T-cell (primary cell): Measurements from ENCODE around the gene LGALSL. TPM values are rescaled to one million over a fixed set of nuclear protein-coding genes. Genes with fewer than 3 reads are reported as not detected.

Source experiments
- ATAC-seq, 4 experiments: fragments of 200-7000 bp in 3 of 4; fragments of 150-1000 bp in 1 of 4; cut with Tn5 transposase; replicated peaks in 1 of 4; 1 replicate in 3 of 4; 2 replicates in 1 of 4; pipeline ENCODE4 v1.10.0; 2021; ENCODE audit warnings: moderate library complexity in 3 of 4, mild to moderate bottlenecking in 2 of 4, moderate number of reproducible peaks in 1 of 4
- CTCF ChIA-PET, 2 donors: fragments of 300-600 bp; sonication (Branson Sonifier 250); formaldehyde crosslinking; loops; one replicate each; lab custom pipeline; 2022; ENCODE audit warnings: antibody characterized with exemption in 2 of 2; lab: Charles Lee
- POLR2A ChIA-PET, 2 donors: fragments of 300-600 bp; sonication (Branson Sonifier 250); formaldehyde crosslinking; loops; one replicate each; lab custom pipeline; 2022; ENCODE audit warnings: antibody characterized with exemption in 2 of 2; lab: Charles Lee
- DNase-seq, 35 experiments: peaks; one replicate each; pipeline versions ENCODE4 v3.0.0 to v3.0.0-alpha.2; 2013 to 2023
- H3K27ac ChIP-seq: one replicate; pipeline ENCODE4 v1.5.1; 2013; ENCODE audit warnings: low read length
- H3K27me3 ChIP-seq, 2 experiments: replicated peaks in 1 of 2; 1 replicate in 1 of 2; 2 replicates in 1 of 2; pipeline versions ENCODE4 v1.6.1 to v1.7.0; 2013; ENCODE audit warnings: low read length in 1 of 2, mixed read lengths in 1 of 2; ENCODE audit not compliant: control insufficient read depth in 2 of 2, insufficient read depth in 2 of 2; ENCODE audit errors: extremely low read depth in 1 of 2
- H3K36me3 ChIP-seq, 2 donors: 1 replicate in 1 of 2; 2 replicates in 1 of 2; pipeline versions ENCODE4 v1.6.1 to v1.7.0; 2013; ENCODE audit warnings: low read length in 1 of 2; ENCODE audit not compliant: control insufficient read depth in 2 of 2, insufficient read depth in 1 of 2; ENCODE audit errors: extremely low read depth in 1 of 2
- H3K4me1 ChIP-seq, 2 experiments: 1 replicate in 1 of 2; 2 replicates in 1 of 2; pipeline versions ENCODE4 v1.6.1 to v1.7.0; 2013; ENCODE audit warnings: low read length in 2 of 2, mixed read lengths in 1 of 2; ENCODE audit not compliant: insufficient read depth in 2 of 2, control insufficient read depth in 1 of 2; ENCODE audit errors: extremely low read depth in 1 of 2
- H3K4me3 ChIP-seq, 2 donors: 1 replicate in 1 of 2; 2 replicates in 1 of 2; pipeline versions ENCODE4 v1.5.1 to v1.7.0; 2013; ENCODE audit warnings: mild to moderate bottlenecking in 2 of 2, low read length in 1 of 2, moderate library complexity in 1 of 2; ENCODE audit not compliant: control insufficient read depth in 1 of 2; ENCODE audit errors: extremely low read depth in 1 of 2
- H3K9me3 ChIP-seq: 2 replicates; pipeline ENCODE4 v1.7.0; 2013
- H3K27ac Mint-ChIP-seq, 2 donors: one replicate each; pipeline ENCODE4 v1.8.0; 2020 to 2021; ENCODE audit warnings: mild to moderate bottlenecking in 2 of 2, mixed read lengths in 2 of 2
- H3K27me3 Mint-ChIP-seq, 2 donors: one replicate each; pipeline ENCODE4 v1.8.0; 2021 to 2022; ENCODE audit warnings: mixed read lengths in 2 of 2
- H3K36me3 Mint-ChIP-seq: one replicate; pipeline ENCODE4 v1.8.0; 2021; ENCODE audit warnings: mixed read lengths
- H3K4me1 Mint-ChIP-seq, 3 donors: one replicate each; pipeline ENCODE4 v1.8.0; 2020 to 2022; ENCODE audit warnings: mixed read lengths in 3 of 3, mild to moderate bottlenecking in 1 of 3
- H3K4me3 Mint-ChIP-seq, 3 donors: one replicate each; pipeline ENCODE4 v1.8.0; 2020 to 2022; ENCODE audit warnings: mild to moderate bottlenecking in 3 of 3, mixed read lengths in 3 of 3, moderate library complexity in 3 of 3
- H3K9me3 Mint-ChIP-seq, 3 donors: one replicate each; pipeline ENCODE4 v1.8.0; 2020 to 2022; ENCODE audit warnings: mixed read lengths in 3 of 3
- WGBS: methylation state at CpG from one replicate; pipeline ENCODE4 v1.1.5; 2013; ENCODE audit warnings: missing lambda C conversion rate; ENCODE audit not compliant: insufficient coverage; 5-methylcytosine and 5-hydroxymethylcytosine counted together
- total RNA-seq, 35 experiments: library from RNA in 6 of 35; stranded (reverse) in 6 of 35; fragments of 120-200 nt in 1 of 35; gene quantifications; one replicate each; pipeline versions ENCODE4 v1.2.1 to v1.2.4 and lab custom pipeline; 2013 to 2026

The LGALSL gene
- total RNA-seq, 5 donors from 2014 or later (not counting 1 experiment from before 2014, with no cell fraction given) = 0.21 to 1.0 (median 0.57) TPM

DNA sequence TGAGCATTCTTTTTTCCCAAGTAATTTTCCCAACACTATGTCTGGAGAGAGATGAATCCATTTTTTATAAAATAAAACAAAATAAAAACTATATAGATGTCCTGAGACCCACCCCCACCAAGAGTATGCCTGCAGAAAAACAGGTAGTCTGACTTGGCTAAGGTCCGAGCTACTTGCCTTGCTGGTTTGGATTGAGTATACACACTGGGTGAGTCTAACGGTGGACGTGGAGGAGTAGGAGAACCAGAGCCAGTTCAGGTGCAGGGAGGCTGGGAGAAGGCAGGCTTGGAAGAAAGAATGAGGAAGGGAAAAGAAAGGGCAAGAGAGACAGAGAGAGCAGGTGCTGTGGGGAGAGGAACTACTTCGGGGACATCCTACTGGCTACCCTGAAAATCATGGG, 48.9 kb downstream of the LGALSL start:
- Mint-ChIP-seq H3K36me3 (no peaks in the 10 kb centered on the region), H3K9me3 (no peaks in the 10 kb centered on the region), H3K27me3 (peaks cover 4% of the 10 kb centered on the region in 2 donors), H3K4me1 (no peaks in the 10 kb centered on the region), H3K4me3 (no peak overlapping the region), H3K27ac (no peak overlapping the region)
- DNase-seq (no peak), ATAC-seq (no peak)
- no peak overlapping the region for H3K4me3 ChIP-seq
- ChIA-PET CTCF (interaction anchor here in 1 of 2 donors (0.6 kb wide), 1 partner anchor 209 kb away, joined by 3 read pairs; no protein-coding TSS in a partner anchor), POLR2A (interaction anchor here in 1 of 2 donors (0.6 kb wide), 2 partner anchors 13 to 36 kb away, joined by 4 to 5 read pairs; no protein-coding TSS in a partner anchor)
- no peaks in the 10 kb centered on the region for H3K4me1 ChIP-seq
- no peak overlapping the region for H3K27ac ChIP-seq
- peaks cover 0 to 8% of the 10 kb centered on the region in 2 experiments for H3K27me3 ChIP-seq
- H3K36me3 ChIP-seq = no peaks in the 10 kb centered on the region
- 100% methylated on average over 4 of the region's 4 CpGs for WGBS
- no peaks in the 10 kb centered on the region for H3K9me3 ChIP-seq

DNA sequence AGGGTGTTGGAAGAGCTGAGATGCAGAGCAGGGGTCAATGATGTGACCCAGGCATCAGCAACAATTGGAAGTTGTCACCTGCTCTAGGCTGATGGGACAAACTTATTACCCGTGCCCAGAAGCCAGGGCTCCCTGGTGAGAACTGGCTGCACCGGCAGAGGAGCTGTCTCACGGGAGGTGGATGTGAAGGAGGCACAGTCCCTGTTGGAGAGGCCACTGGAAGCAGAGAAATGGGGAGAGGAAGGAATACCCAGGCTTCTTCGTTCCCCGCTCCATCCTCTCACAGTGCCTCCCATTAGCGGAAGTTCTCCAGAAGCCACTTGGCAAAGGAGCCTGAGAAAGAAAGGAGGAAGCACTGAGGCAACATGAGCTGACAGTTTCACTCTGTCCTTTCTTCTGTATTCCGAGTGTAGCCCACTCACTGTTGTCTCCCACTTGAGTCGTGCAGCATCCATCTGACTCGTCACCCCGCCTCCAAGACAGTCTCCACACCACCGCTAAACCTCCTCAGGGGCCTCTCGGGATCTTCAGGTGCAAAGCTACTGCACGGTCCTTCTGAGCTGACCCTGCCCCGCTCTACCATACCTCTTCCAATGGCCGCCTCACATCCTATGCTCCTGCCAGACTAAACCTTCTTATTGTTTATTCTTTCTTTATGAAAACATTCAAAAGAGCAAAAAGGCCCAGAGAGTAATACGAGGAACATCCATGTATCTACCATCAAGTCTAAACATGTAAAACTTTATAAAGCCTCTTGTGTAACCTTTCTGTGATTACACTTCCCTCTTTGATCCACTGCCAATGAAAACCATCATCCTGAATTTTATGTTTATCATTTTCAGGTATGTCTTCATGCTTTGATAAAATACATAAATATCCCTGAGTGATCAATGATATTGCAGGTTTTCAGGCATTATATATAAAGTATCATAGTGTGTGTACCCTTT, 51.1 kb downstream of the LGALSL start:
- H3K4me3 Mint-ChIP-seq = no peak overlapping the region
- no peaks in the 10 kb centered on the region for H3K36me3 Mint-ChIP-seq
- H3K4me1 Mint-ChIP-seq = no peaks in the 10 kb centered on the region
- 88% methylated on average over 13 of the region's 16 CpGs for WGBS
- Histone ChIP-seq H3K27me3 (peaks cover 0 to 6% of the 10 kb centered on the region in 2 experiments), H3K36me3 (no peaks in the 10 kb centered on the region), H3K9me3 (no peaks in the 10 kb centered on the region), H3K27ac (no peak overlapping the region), H3K4me1 (no peaks in the 10 kb centered on the region), H3K4me3 (no peak overlapping the region)
- H3K27me3 Mint-ChIP-seq = peaks cover 4 to 8% of the 10 kb centered on the region in 2 donors
- H3K9me3 Mint-ChIP-seq = no peaks in the 10 kb centered on the region
- POLR2A ChIA-PET = interaction anchor here (0.5 to 0.9 kb wide), 4 partner anchors 18 to 1072 kb away, joined by 3 to 4 read pairs (median 4); no protein-coding TSS in a partner anchor
- ATAC-seq (no peak), DNase-seq (no peak)
- no peak overlapping the region for H3K27ac Mint-ChIP-seq
- CTCF ChIA-PET = interaction anchor here in 1 of 2 donors (1.0 kb wide), 1 partner anchor 17 kb away, joined by 4 read pairs; no protein-coding TSS in a partner anchor

DNA sequence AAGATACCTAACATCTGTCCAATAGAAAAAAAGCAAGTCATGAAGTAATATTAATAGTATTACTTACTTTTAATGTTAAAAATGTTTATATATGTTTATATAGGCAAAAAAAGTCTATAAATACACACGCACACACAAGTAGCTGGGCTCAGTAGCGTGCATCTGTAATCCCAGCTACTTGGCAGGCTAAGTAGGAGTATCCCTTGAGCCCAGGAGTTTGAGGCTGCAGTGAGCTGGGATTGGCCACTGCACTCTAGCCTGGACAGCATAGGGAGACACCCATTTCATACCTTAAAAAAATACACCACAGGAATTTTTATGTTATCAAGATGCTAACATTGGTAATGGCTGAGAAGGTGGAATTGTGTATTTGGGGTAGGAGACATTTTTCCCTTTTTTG, 52.7 kb downstream of the LGALSL start:
- DNase-seq = no peak
- no peaks in the 10 kb centered on the region for H3K36me3 Mint-ChIP-seq
- POLR2A ChIA-PET = no interaction called here
- Histone ChIP-seq H3K4me3 (no peak overlapping the region), H3K27me3 (peaks cover 0 to 6% of the 10 kb centered on the region in 2 experiments), H3K27ac (no peak overlapping the region), H3K36me3 (no peaks in the 10 kb centered on the region), H3K4me1 (no peaks in the 10 kb centered on the region), H3K9me3 (no peaks in the 10 kb centered on the region)
- H3K4me1 Mint-ChIP-seq = no peaks in the 10 kb centered on the region
- peaks cover 4 to 8% of the 10 kb centered on the region in 2 donors for H3K27me3 Mint-ChIP-seq
- no peak for ATAC-seq
- CTCF ChIA-PET = no interaction called here
- no peak overlapping the region for H3K4me3 Mint-ChIP-seq
- H3K9me3 Mint-ChIP-seq = no peaks in the 10 kb centered on the region
- no peak overlapping the region for H3K27ac Mint-ChIP-seq
- WGBS = no CpG with 5 or more reads among the region's 2 CpGs

Other genes with a start within 250 kb of the LGALSL start
- gene AFTPH, start 70.2 kb downstream of the LGALSL start, total RNA-seq = 10 to 100 TPM; 33.4 to 42.5 (median 37.9) TPM
- 10 to 100 TPM; 22.8 to 39.7 (median 27.4) TPM for gene SERTAD2, start 199.8 kb downstream of the LGALSL start, total RNA-seq